Suppressor macrophage treated with lipopolysaccharide for 4 hours (primary cell): ENCODE results near the gene SLC66A1.

ENCODE experiments used
- DNase-seq: peaks from one replicate; pipeline ENCODE4 v3.0.0-alpha.2; 2020

The SLC66A1 gene

GRCh38 chr1:19306941-19307340, 5.2 kb upstream of the SLC66A1 start:
- no peak for DNase-seq

DNA sequence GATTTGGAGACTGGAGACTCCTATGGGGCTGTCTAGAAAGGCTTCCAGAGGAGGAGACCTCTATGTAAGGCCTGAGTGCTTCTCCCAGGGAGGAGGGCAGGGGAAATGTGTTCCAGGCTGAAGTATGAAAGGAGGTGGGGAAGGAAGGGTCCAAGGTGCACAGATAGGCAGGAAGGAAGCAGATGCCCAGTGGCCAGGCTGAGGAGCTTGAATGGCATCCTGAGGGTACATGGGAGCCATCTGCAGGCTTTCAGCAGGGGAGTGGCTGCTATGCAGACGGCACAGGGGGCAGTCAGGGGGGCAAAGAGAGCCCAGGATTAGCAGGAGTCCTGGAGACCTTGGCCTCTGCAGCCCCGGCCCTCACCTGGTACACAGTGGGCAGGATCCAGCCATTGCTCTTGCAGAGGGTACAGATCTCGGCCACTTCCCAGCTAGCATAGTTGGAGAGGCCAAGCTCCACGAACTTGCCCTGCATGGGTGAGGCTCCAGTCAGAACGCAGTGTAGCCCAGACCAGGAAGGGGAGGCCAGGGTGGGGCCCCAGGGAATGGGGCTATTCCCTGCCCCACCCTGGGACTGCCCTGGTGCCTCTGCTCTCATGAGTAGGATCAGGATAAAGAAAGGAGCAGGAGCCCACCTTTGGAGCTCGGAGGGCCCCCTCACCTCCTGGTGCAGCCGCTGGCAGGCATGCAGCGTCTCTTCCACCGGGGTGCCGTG, 4.2 kb upstream of the SLC66A1 start:
- DNase-seq, result no peak

- DNase-seq, result no peak
Measured at GRCh38 chr1:19308509-19308907, 3.6 kb upstream of the SLC66A1 start.

DNA sequence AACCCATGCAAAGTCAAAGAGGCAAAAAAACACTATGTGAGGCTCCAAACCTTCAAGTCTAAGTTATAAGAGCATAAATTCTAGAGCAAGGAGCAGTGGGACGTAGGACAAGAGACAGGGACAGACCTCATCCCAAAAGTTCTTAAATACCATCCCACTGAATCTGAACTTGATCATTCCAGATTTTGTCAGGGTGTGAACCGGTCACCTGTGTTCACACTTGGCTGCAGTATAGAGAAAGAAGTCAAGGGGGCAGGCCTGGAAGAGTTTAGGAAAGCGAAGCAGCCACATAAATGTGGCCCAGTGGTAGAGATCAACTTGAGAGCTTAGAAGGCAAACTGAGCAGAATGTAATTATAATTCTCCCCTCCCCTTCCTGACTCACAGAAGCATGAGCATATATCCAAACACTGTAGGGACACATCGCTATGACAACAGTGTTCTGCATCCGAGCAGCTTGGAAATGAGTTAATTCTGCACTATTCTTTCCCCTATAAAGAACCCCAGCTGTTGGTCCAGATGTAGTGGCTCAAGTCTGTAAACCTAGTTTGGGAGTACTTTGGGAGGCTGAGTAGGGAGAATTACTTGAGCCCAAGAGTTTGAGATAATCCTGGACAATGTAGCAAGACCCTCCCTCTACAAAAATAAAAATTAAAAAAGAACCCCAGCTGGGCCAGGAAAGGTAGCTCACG, 2.9 kb upstream of the SLC66A1 start:
- DNase-seq, result no peak

DNA sequence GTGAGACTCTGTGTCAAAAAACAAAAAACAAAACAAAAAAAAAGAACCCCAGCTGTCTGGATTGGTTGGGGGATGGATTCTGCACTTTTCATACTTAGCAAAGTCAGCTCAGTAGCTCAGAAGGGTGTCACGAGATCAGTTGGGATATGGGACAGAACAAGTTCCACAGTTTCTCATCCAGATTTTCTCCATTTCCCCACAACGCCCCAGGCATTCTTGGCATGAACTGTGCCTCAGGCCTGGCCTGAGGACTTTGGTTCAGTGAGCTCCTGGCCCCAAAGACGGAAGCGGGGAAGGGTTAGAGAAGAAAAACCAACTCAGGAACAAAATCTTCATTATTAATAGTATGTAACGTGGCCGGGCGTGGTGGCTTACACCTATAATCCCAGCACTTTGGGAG, 2.1 kb upstream of the SLC66A1 start:
- no peak for DNase-seq

DNA sequence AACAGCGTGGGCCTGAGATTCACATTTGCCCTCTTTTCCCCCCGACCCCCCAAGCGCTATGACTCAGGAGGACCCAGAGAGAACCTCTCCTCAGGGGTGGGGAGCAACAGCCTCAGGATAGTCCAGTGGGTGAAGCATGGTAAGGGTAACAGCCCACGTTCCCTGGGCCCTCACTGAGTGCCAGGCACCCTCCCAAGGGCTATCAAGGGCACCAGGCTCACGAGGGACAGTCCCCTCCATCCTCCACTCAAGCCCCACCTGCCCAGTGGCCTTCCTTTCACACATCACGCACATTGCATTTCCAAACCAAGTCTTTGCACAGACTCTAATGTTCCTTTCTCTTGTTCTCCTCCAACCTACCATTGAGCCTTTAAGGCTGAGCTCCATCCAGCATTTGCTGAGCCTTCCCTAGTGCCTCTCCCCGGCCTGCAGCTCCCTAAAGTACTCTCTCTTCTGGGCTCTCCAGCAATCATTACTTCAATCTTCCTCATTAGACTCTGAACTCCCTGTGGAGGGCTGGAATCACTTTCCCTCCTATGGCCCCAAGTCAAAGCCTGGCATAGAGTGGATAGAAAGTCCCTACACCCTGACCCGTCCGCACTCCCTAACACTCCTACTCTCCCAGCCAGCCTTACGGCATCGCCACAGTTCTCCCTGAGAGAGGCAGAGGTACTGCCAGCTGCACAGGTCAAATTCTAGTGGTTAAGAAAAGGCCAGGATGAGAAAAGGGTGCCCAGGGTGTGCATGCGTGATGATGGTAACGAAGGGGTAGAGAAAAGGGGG, 1.2 kb upstream of the SLC66A1 start:
- no peak for DNase-seq

DNA sequence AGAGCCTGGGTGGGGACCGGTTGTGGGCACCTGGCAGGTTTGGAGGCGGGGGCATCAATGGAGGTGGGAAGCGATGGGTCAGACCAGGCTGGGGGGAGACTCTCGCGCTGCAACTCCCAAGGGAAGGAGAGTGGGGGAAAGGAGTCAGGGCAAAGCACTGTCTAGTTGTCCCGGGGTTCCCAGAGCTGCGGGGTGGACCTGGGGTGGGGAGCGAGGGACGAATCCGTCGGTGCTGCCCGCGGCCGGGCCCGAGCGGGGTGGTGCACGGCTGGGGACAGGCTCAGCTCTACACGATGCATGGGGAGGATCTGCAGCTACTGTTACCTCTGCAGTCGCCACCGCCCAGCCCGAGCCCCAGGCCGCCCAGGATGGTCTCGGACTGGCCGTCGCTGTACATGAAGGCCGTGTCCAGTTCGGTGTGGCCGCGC, 609 bp upstream of the SLC66A1 start:
- no peak for DNase-seq

GRCh38 chr1:19312782-19313635, 883 bp downstream of the SLC66A1 start:
- no peak for DNase-seq

- DNase-seq, result no peak
Measured at GRCh38 chr1:19313636-19313959, 1.5 kb downstream of the SLC66A1 start.

- no peak for DNase-seq
Measured at GRCh38 chr1:19313961-19314882, 2.1 kb downstream of the SLC66A1 start.

DNA sequence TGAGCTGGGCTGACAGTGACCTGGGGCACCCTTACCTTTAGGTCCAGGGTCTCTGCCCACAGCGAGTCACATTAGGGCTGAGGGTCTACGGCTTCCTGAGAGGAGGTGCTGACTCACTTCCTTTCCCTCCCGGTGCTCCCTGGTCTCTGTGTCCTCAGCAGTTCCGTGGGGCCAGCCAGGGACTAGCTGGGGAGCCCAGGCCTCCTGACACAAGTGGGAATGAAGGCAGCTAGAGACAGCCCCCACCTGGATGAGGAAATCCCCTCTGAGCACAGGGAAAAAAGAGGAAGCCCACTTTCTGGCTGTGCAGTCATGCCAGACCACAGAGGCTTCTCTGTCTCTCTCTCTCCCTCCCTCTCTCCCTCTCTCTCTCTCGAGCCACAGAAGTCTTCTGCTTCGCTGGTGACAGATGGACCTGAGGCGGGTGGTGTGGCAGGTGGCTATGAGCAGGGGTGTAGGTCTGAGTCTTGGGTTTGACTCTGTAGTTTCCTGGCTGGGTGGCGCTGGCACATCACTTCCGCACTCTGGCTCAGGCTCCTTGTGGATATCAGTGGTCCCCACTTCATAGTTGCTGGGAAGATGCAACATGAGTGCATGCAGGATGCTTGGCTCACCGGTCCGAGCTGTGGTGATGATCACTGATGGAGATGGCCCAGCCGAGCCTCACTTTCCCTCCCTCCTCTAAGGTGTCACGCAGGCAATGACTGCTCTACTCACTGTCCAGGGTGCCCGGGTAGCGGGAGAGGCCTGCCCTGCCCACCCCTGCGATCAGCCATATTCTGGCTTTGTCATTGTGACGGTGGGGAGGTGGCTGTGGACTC, 3.5 kb downstream of the SLC66A1 start:
- peak; percentile 44 for DNase-seq

- DNase-seq, result no peak
Measured at GRCh38 chr1:19317126-19317910, 5.2 kb downstream of the SLC66A1 start.

DNA sequence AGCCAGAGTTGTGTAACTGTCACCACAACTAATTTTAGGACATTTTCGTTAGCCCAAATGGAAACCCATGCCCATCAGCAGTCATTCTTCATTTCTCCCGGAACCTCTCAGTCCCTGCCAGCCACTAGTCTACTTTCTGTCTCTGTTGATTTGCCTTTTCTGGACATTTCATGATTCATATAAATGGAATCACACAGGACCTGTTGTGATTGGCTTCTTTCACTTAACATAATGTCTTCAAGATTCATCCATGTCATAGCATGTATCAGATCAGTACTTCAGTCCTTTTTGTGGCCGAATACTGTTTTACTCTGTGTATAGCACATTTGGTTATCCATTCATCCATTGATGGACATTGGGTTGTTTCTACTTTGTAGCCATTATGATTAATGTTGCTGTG, 7.1 kb downstream of the SLC66A1 start:
- no peak for DNase-seq

DNA sequence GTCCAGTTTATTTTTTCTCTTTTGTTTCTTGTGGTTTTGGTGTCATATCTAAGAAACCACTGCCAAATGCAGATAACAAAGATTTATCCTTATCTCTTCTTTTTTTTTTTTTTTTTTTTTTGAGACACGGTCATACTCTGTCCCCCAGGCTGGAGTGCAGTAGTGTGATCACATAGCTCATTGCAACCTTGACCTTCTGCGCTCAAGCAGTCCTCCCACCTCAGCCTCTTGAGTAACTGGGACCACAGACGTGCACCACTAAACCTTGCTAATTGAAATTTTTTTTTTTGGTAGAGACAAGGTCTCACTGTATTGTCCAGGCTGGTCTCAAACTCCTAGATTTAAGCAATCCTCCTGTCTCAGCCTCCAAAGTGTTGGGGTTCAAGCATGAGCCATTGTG, 8.9 kb downstream of the SLC66A1 start:
- DNase-seq, result no peak

DNA sequence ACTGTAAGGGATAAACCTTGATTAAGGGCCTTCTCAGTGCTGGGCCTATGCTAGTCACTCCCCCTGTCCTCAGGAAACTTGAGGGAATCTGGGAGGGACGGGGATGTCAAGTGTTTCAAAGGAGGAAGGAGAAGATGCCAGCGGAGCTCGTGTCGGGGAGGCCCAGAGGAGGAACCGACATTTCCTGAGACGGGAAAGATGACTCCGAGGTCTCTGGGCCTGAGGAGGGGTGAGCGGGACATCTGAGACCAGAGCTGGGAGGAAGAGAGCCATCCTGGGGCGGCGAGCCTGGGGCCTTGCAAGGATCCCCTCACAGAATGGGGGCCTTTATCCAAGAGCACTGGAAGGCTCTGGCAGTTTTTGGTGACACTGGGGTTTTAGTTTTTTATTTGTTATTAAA, 10.4 kb downstream of the SLC66A1 start:
- peak; percentile 41 for DNase-seq

GRCh38 chr1:19323987-19324664, 12.0 kb downstream of the SLC66A1 start:
- DNase-seq, result no peak

DNA sequence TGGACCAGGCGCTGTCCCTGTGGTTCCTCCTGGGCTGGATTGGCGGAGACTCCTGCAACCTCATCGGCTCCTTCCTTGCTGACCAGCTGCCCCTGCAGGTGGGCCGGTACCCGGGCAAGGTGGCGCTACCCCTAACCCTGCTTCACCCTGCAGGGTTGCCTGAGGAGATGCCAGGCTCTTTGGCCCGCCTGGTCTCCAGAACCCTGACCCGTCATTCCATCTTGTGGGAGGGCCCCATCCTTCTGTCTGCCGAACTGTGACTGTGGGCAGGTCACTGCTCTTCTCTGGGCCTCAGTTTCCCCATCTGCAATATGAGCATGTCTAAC, 12.5 kb downstream of the SLC66A1 start:
- no peak for DNase-seq

- DNase-seq, result no peak
Measured at GRCh38 chr1:19325368-19325957, 13.3 kb downstream of the SLC66A1 start.
